SU-DHL-6 (cell line): ENCODE results near the gene DDIT4.

Experiments used
- EZH2phosphoT487 ChIP-seq: fragments of 200-600 bp; sonication (generic), shearing (Covaris generic); conservative IDR thresholded peaks from 2 replicates; pipeline ENCODE4 v1.6.1; 2018; ENCODE audit warnings: mild to moderate bottlenecking, antibody characterized with exemption, low read length, moderate library complexity, mixed read lengths
- TF ChIP-seq, protein P1 (sequence below): fragments of 200-600 bp; sonication (generic); IDR thresholded peaks from one replicate; pipeline ENCODE4 v1.5.1; 2017; ENCODE audit warnings: antibody characterized with exemption, mild to moderate bottlenecking, low read length, moderate library complexity; ENCODE audit not compliant: insufficient read depth, poor library complexity, severe bottlenecking

DNA sequence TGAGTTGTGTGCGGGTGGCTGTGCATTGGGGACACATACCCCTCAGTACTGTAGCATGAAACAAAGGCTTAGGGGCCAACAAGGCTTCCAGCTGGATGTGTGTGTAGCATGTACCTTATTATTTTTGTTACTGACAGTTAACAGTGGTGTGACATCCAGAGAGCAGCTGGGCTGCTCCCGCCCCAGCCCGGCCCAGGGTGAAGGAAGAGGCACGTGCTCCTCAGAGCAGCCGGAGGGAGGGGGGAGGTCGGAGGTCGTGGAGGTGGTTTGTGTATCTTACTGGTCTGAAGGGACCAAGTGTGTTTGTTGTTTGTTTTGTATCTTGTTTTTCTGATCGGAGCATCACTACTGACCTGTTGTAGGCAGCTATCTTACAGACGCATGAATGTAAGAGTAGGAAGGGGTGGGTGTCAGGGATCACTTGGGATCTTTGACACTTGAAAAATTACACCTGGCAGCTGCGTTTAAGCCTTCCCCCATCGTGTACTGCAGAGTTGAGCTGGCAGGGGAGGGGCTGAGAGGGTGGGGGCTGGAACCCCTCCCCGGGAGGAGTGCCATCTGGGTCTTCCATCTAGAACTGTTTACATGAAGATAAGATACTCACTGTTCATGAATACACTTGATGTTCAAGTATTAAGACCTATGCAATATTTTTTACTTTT is 1.8 kb downstream of the DDIT4 start:
- TF ChIP-seq, protein P1, sequence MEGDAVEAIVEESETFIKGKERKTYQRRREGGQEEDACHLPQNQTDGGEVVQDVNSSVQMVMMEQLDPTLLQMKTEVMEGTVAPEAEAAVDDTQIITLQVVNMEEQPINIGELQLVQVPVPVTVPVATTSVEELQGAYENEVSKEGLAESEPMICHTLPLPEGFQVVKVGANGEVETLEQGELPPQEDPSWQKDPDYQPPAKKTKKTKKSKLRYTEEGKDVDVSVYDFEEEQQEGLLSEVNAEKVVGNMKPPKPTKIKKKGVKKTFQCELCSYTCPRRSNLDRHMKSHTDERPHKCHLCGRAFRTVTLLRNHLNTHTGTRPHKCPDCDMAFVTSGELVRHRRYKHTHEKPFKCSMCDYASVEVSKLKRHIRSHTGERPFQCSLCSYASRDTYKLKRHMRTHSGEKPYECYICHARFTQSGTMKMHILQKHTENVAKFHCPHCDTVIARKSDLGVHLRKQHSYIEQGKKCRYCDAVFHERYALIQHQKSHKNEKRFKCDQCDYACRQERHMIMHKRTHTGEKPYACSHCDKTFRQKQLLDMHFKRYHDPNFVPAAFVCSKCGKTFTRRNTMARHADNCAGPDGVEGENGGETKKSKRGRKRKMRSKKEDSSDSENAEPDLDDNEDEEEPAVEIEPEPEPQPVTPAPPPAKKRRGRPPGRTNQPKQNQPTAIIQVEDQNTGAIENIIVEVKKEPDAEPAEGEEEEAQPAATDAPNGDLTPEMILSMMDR = no peak
- no peak for TF ChIP-seq EZH2phosphoT487
